Measurements from ENCODE around the gene KCNH6. TPM values are rescaled to one million over a fixed set of nuclear protein-coding genes. Genes with fewer than 3 reads are reported as not detected.

The KCNH6 gene
- total RNA-seq, 4 donors from 2014 or later: not detected

DNA sequence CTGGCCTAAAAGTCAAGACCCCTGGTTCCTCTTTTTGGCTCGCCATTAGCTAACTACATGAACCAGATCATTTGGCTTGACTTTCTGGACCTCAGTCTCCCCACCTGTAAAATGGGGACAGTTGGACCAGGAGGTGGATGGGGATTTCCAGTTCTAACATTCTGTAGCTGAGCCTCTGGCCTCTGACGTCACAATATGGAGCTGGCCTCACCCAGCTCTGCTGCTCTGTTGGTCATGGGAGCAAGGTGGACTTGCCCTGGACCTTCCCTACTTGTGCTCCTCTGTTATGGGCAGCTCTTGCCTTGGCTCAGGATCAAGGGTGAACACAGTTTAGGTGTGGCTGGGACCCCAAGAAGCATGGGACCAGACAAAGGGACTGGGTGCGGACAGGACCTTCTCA, 16.5 kb upstream of the KCNH6 start:
- ATAC-seq (ENCODE audit: low FRiP score) (no peak), DNase-seq (ENCODE audit: low spot score) (no peak)
- no peak for TF ChIP-seq CTCF (IDR thresholded peaks at IDR 0.05)

- TF ChIP-seq CTCF (IDR thresholded peaks at IDR 0.05): no peak
- no peak for DNase-seq (ENCODE audit: low spot score)
- no peak for ATAC-seq (ENCODE audit: low FRiP score)
Observed at GRCh38 chr17:63511331-63511730, 11.8 kb upstream of the KCNH6 start.

- ATAC-seq (ENCODE audit: low FRiP score) (no peak), DNase-seq (ENCODE audit: low spot score) (no peak)
- TF ChIP-seq CTCF (IDR thresholded peaks at IDR 0.05): no peak
Observed at GRCh38 chr17:63512388-63512787, 10.8 kb upstream of the KCNH6 start.

DNA sequence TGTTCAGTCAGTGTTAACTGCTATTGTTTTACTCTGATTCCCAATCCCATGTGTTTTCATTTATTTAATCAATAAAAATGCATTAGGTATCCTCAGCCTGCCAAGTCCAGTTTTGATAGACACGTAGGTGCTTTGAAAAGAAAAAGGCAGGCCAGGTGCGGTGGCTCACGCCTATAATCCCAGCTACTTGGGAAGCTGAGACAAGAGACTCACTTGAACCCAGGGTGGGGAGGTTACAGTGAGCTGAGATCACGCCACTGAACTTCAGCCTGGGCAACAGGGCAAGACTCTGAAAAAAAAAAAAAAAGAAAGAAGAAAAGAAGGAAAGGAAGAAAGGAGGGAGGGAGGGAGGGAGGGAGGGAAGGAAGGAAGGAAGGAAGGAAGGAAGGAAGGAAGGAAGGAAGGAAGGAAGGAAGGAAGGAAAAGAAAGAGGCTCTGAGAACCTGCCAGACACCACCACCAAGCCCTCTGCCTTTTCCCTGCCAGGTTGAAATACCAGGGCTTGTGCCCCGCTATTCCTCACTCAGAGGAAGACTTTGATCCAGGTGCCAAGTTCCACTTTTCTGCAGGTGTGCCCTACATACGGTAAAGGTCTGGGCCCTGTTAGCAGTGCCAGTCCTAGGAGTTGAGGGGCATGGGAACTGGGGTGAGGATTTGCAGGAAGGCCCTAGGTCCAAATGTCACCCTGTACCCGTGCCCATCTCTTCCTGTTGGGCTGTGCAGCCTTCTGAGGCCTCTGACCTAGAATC, 10.1 kb upstream of the KCNH6 start:
- DNase-seq (ENCODE audit: low spot score) (no peak), ATAC-seq (ENCODE audit: low FRiP score) (no peak)
- TF ChIP-seq CTCF (IDR thresholded peaks at IDR 0.05): no peak

DNA sequence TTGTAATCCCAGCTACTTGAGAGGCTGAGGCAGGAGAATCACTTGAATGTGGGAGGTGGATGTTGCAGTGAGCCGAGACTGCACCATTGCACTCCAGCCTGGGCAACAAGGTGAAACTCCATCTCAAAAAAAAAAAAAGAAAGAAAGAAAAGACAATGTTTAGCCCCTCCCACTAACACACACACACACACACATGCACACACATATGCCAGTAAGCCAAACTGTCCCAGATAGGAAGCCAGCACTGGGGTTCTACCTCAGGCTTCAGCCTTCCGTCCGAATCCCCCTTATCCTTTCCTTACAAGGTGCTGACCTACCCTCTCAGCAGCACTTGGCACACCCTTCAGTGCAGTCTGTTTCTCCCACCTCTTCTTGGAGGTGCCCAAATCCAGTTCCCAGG, 8.7 kb upstream of the KCNH6 start:
- DNase-seq (ENCODE audit: low spot score): no peak
- no peak for ATAC-seq (ENCODE audit: low FRiP score)
- TF ChIP-seq CTCF (IDR thresholded peaks at IDR 0.05): no peak

DNA sequence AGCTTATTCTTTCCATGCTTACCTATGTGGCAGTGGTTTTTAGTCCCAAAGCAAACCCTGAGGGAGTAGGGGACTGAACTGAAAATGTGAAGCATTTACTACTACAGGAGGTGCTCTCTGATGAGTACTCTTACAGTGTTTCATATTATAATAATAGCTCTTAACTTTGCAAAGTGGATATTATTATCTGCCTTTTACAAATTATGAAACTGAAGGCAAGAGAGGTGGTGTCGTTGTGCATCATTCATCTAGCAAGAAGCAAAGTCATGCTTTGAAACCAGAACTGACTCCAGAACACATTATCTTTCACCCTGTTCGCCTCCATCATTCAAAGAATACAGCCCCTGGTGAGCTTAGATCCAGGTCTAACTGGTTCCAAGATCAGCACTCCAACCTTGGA, 8.2 kb upstream of the KCNH6 start:
- TF ChIP-seq CTCF (IDR thresholded peaks at IDR 0.05): no peak
- no peak for ATAC-seq (ENCODE audit: low FRiP score)
- no peak for DNase-seq (ENCODE audit: low spot score)

DNA sequence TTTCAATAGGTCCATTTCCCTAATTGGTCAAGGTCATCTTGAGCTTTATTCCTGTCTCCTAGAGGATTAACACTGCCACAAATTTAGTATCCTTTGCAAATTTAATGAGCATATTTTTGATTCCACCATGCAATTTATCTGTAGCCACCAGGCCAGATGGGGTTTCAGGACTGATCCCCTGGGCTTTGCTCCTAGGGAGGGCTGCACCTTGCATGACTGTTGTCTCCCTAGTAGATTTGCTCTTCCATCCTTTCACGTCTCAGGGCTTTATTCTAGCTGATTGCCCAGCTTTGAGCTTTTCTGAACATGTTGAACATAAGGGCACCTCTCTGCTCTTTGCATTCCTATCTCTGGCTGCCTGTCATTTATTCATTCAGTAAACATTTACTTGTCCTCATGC, 7.7 kb upstream of the KCNH6 start:
- no peak for ATAC-seq (ENCODE audit: low FRiP score)
- TF ChIP-seq CTCF (IDR thresholded peaks at IDR 0.05): no peak
- DNase-seq (ENCODE audit: low spot score): no peak

Measured in omental fat pad (tissue), 4 donors.